SH-SY5Y (cell line): ENCODE measurements around the gene FOSL1.

Experiments used
- GATA2 ChIP-seq: IDR thresholded peaks from 2 replicates; pipeline ENCODE4 v1.6.1; 2011; ENCODE audit warnings: mild to moderate bottlenecking, low read depth, low read length
- GATA3 ChIP-seq: IDR thresholded peaks from 2 replicates; pipeline ENCODE4 v1.6.1; 2011; ENCODE audit warnings: low read depth, mild to moderate bottlenecking, low read length, moderate library complexity

Gene FOSL1

GRCh38 chr11:65855927-65856363 is 44.2 kb downstream of the FOSL1 start:
- TF ChIP-seq GATA2 (no peak), GATA3 (no peak)

- TF ChIP-seq GATA2 (no peak), GATA3 (no peak)
Observed at GRCh38 chr11:65854852-65855837, 45.0 kb downstream of the FOSL1 start.

DNA sequence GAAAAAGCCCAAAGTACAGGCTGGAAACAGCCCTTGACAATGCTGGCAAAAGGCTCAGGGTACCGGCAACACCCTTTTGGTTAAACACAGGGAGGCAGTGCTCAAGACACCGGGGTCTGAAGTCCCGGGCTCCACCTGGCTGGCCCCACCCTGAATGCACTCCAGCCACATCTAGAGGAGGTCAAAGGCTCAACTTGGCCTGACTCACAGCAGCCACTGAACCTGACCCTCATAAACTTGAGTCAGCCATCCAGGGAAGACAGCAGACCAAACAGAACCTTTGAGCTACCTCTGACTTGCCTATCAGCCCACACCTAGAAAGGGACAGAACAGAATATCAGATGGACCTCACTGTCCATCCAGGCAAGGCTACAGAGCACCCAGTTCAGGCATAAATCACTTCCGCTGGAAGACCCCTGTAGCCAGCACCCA is 46.0 kb downstream of the FOSL1 start:
- TF ChIP-seq GATA2 (no peak), GATA3 (no peak)

GRCh38 chr11:65853246-65853979 is 46.8 kb downstream of the FOSL1 start:
- TF ChIP-seq GATA2 (no peak), GATA3 (no peak)

DNA sequence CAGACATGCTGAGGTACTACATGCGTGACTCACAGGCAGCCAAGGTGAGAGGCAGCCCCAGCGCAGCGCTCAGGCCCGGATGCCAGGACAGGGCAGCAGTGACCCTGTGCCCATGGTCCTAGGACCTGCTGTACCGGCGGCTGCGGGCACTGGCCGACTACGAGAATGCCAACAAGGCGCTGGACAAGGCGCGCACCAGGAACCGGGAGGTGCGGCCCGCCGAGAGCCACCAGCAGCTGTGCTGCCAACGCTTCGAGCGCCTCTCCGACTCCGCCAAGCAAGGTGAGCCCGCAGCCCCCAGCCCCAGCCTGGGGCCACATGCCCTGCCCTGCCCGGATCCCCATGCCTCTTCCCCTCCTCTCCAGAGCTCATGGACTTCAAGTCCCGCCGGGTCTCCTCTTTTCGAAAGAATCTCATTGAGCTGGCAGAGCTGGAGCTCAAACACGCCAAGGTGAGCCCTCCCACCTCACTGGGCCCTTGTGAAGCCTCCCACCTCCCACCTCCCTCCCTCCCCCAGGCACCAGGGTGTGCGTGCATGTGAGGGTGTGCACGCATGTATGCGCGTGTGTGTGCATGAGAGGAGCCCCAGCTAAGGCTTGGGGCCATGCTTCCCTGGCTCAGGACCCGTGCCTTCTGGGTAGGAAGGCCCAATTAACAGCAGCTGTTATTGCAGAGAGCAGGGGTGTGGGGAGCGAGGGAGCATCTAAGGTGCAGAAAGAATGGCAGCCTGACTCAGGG is 47.5 kb downstream of the FOSL1 start:
- no peak for TF ChIP-seq GATA3

GRCh38 chr11:65851811-65852507 is 48.2 kb downstream of the FOSL1 start:
- TF ChIP-seq GATA2 (no peak), GATA3 (no peak)

- TF ChIP-seq GATA2 (no peak), GATA3 (no peak)
Observed at GRCh38 chr11:65851083-65851579, 49.1 kb downstream of the FOSL1 start.

GRCh38 chr11:65850217-65851082 is 49.7 kb downstream of the FOSL1 start:
- TF ChIP-seq GATA3 = no peak
- no peak for TF ChIP-seq GATA2

- no peak for TF ChIP-seq GATA2
Observed at GRCh38 chr11:65849771-65850216, 50.4 kb downstream of the FOSL1 start.

- TF ChIP-seq GATA2 = no peak
- TF ChIP-seq GATA3 = no peak
Observed at GRCh38 chr11:65849366-65849765, 50.8 kb downstream of the FOSL1 start.

DNA sequence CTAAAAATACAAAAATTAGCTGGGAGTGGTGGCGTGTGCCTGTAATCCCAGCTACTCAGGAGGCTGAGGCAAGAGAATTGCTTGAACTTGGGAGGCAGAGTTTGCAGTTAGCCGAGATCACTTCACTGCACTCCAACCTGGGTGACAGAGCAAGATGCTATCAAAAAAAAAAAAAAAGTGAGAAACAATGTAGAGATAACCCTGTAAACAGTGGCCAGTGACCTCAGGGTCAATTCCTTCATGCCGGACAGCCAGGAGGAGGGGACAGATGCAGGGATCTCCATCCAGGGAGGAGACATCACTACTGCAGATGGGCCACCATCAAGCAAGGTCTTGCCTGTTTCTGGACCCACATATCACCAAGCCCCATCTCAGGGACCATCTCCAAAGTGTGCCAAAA is 52.4 kb downstream of the FOSL1 start:
- TF ChIP-seq GATA2 = no peak
- no peak for TF ChIP-seq GATA3

- TF ChIP-seq GATA2 (no peak), GATA3 (no peak)
Observed at GRCh38 chr11:65844231-65844872, 55.8 kb downstream of the FOSL1 start.
